ENCODE data around the gene EFHC1. TPM values are rescaled to one million over a fixed set of nuclear protein-coding genes. Genes with fewer than 3 reads are reported as not detected.

Gene EFHC1
- total RNA-seq, 2 experiments from 2014 or later: 20.7 to 24.8 TPM

GRCh38 chr6:52546678-52547077 lies 126.5 kb downstream of the EFHC1 start:
- CTCF ChIA-PET (ENCODE audit: unreplicated experiment): interaction anchor here (1.5 kb wide), 1 partner anchor 10 kb away, joined by 8 read pairs; no protein-coding TSS in a partner anchor
- Histone ChIP-seq H3K36me3 (ENCODE audit: insufficient read depth, low read length) (peaks cover 12% of the 10 kb centered on the region; the same call in 1 of the 2 replicates), H3K4me1 (ENCODE audit: insufficient read depth, low read length, poor library complexity, severe bottlenecking) (peaks cover 56% of the 10 kb centered on the region), H2AFZ (ENCODE audit: low read length) (no peak overlapping the region), H3K79me2 (ENCODE audit: insufficient read depth, low read depth, low read length) (peaks cover 66% of the 10 kb centered on the region), H3K4me3 (ENCODE audit: low read depth, low read length, poor library complexity, severe bottlenecking) (no peak overlapping the region), H3K4me2 (ENCODE audit: low read length) (peak overlapping the region; percentile 2; the same call in 1 of the 2 replicates), H4K20me1 (ENCODE audit: insufficient read depth, low read length) (peaks cover 7% of the 10 kb centered on the region; the same call in 1 of the 2 replicates), H3K9me3 (ENCODE audit: low read length) (no peaks in the 10 kb centered on the region), H3K27ac (ENCODE audit: low read depth, low read length, poor library complexity, severe bottlenecking) (no peak overlapping the region), H3K9me2 (ENCODE audit: insufficient read depth, low read length) (no peaks in the 10 kb centered on the region)
- TF ChIP-seq CTCF (conservative IDR thresholded peaks at IDR 0.05; ENCODE audit: low read length) (no peak), EZH2phosphoT487 (IDR thresholded peaks at IDR 0.05; ENCODE audit: borderline replicate concordance, low read depth, low read length) (no peak)
- POLR2A ChIA-PET: interaction anchor here (0.7 to 2.3 kb wide), 3 partner anchors 10 to 18 kb away, joined by 3 to 12 read pairs (median 3); no protein-coding TSS in a partner anchor
- DNase-seq (ENCODE audit: low spot score): peak; percentile 36
- intact Hi-C loops (cut with micrococcal nuclease; ENCODE audit: unreplicated experiment): no loop called here
- BruUV-seq (replicated peaks): no TSS peak

- no peak for DNase-seq (ENCODE audit: low spot score)
- intact Hi-C loops (cut with micrococcal nuclease; ENCODE audit: unreplicated experiment): no loop called here
- no peaks in the 10 kb centered on the region for H3K9me2 ChIP-seq (ENCODE audit: insufficient read depth, low read length)
- no peak overlapping the region for H3K4me3 ChIP-seq (ENCODE audit: low read depth, low read length, poor library complexity, severe bottlenecking)
- no peaks in the 10 kb centered on the region for H3K9me3 ChIP-seq (ENCODE audit: low read length)
- H3K4me2 ChIP-seq (ENCODE audit: low read length): no peak overlapping the region
- H3K79me2 ChIP-seq (ENCODE audit: insufficient read depth, low read depth, low read length): peaks cover 75% of the 10 kb centered on the region
- no peak for TF ChIP-seq CTCF (conservative IDR thresholded peaks at IDR 0.05; ENCODE audit: low read length)
- no peak for TF ChIP-seq EZH2phosphoT487 (IDR thresholded peaks at IDR 0.05; ENCODE audit: borderline replicate concordance, low read depth, low read length)
- H3K4me1 ChIP-seq (ENCODE audit: insufficient read depth, low read length, poor library complexity, severe bottlenecking): peaks cover 66% of the 10 kb centered on the region
- H3K36me3 ChIP-seq (ENCODE audit: insufficient read depth, low read length): peaks cover 12% of the 10 kb centered on the region; the same call in 1 of the 2 replicates
- no peak overlapping the region for H3K27ac ChIP-seq (ENCODE audit: low read depth, low read length, poor library complexity, severe bottlenecking)
- ChIA-PET POLR2A (interaction anchor here (1.0 to 2.3 kb wide), 3 partner anchors 10 to 11 kb away, joined by 3 to 12 read pairs (median 4); no protein-coding TSS in a partner anchor), CTCF (ENCODE audit: unreplicated experiment) (interaction anchor here (1.5 kb wide), 1 partner anchor 11 kb away, joined by 8 read pairs; no protein-coding TSS in a partner anchor)
- BruUV-seq (replicated peaks): no TSS peak
- no peak overlapping the region for H2AFZ ChIP-seq (ENCODE audit: low read length)
- H4K20me1 ChIP-seq (ENCODE audit: insufficient read depth, low read length): peaks cover 7% of the 10 kb centered on the region; the same call in 1 of the 2 replicates
Observed at GRCh38 chr6:52547647-52548352, 127.7 kb downstream of the EFHC1 start.

- intact Hi-C loops (cut with micrococcal nuclease; ENCODE audit: unreplicated experiment): no loop called here
- H3K4me2 ChIP-seq (ENCODE audit: low read length): no peak overlapping the region
- H4K20me1 ChIP-seq (ENCODE audit: insufficient read depth, low read length): peaks cover 7% of the 10 kb centered on the region; the same call in 1 of the 2 replicates
- CTCF ChIA-PET (ENCODE audit: unreplicated experiment): no interaction called here
- H3K79me2 ChIP-seq (ENCODE audit: insufficient read depth, low read depth, low read length): peaks cover 77% of the 10 kb centered on the region
- no peak for DNase-seq (ENCODE audit: low spot score)
- no peaks in the 10 kb centered on the region for H3K9me2 ChIP-seq (ENCODE audit: insufficient read depth, low read length)
- BruUV-seq (replicated peaks): no TSS peak
- TF ChIP-seq CTCF (conservative IDR thresholded peaks at IDR 0.05; ENCODE audit: low read length): no peak
- H3K36me3 ChIP-seq (ENCODE audit: insufficient read depth, low read length): peaks cover 12% of the 10 kb centered on the region; the same call in 1 of the 2 replicates
- H3K4me3 ChIP-seq (ENCODE audit: low read depth, low read length, poor library complexity, severe bottlenecking): no peak overlapping the region
- no peak overlapping the region for H2AFZ ChIP-seq (ENCODE audit: low read length)
- H3K27ac ChIP-seq (ENCODE audit: low read depth, low read length, poor library complexity, severe bottlenecking): no peak overlapping the region
- peaks cover 71% of the 10 kb centered on the region for H3K4me1 ChIP-seq (ENCODE audit: insufficient read depth, low read length, poor library complexity, severe bottlenecking)
- no peaks in the 10 kb centered on the region for H3K9me3 ChIP-seq (ENCODE audit: low read length)
- POLR2A ChIA-PET: interaction anchor here (1.0 to 5.3 kb wide), 4 partner anchors 10 to 20 kb away, joined by 4 to 72 read pairs (median 8); no protein-coding TSS in a partner anchor
Observed at GRCh38 chr6:52548353-52548713, 128.2 kb downstream of the EFHC1 start.
